Stimulated activated naive B cell treated with anti-CD40 and anti-IgM and Interleukin-4, amounts not matched to agents 10 μg/mL and 1 μg/mL and 100 μg/mL, for 72 hours (primary cell): Measurements from ENCODE around the gene JUN.

Source experiments
- ATAC-seq, 2 donors: fragments of 150-1000 bp; cut with Tn5 transposase; replicated peaks; 2 replicates each; pipeline ENCODE4 v1.10.0; 2021; ENCODE audit warnings: moderate library complexity in 1 of 2
- DNase-seq: peaks from one replicate; pipeline ENCODE4 v3.0.0; 2021
- H3K27ac Mint-ChIP-seq: one replicate; pipeline ENCODE4 v1.8.0; 2022; ENCODE audit warnings: mild to moderate bottlenecking, mixed read lengths
- H3K27me3 Mint-ChIP-seq, 2 donors: one replicate each; pipeline ENCODE4 v1.8.0; 2022; ENCODE audit warnings: mixed read lengths in 2 of 2
- H3K36me3 Mint-ChIP-seq, 2 donors: one replicate each; pipeline ENCODE4 v1.8.0; 2022; ENCODE audit warnings: mixed read lengths in 2 of 2, mild to moderate bottlenecking in 1 of 2
- H3K4me1 Mint-ChIP-seq, 2 donors: one replicate each; pipeline ENCODE4 v1.8.0; 2022; ENCODE audit warnings: mixed read lengths in 2 of 2, mild to moderate bottlenecking in 1 of 2
- H3K4me3 Mint-ChIP-seq, 2 donors: one replicate each; pipeline ENCODE4 v1.8.0; 2022; ENCODE audit warnings: mild to moderate bottlenecking in 2 of 2, mixed read lengths in 2 of 2, moderate library complexity in 1 of 2
- H3K9me3 Mint-ChIP-seq, 2 donors: one replicate each; pipeline ENCODE4 v1.8.0; 2022; ENCODE audit warnings: mixed read lengths in 2 of 2, mild to moderate bottlenecking in 1 of 2

Gene JUN

GRCh38 chr1:58768971-58769808, 14.7 kb downstream of the JUN start:
- H3K36me3 Mint-ChIP-seq = no peaks in the 10 kb centered on the region
- no peak for DNase-seq
- H3K27me3 Mint-ChIP-seq = peaks cover 0 to 14% of the 10 kb centered on the region in 2 donors

GRCh38 chr1:58768191-58768731, 15.6 kb downstream of the JUN start:
- no peak for DNase-seq
- ATAC-seq = no peak
- H3K4me1 Mint-ChIP-seq = peaks cover 3 to 4% of the 10 kb centered on the region in 2 donors
- H3K4me3 Mint-ChIP-seq = no peak overlapping the region
- H3K9me3 Mint-ChIP-seq = no peaks in the 10 kb centered on the region
- no peak overlapping the region for H3K27ac Mint-ChIP-seq
- peaks cover 0 to 14% of the 10 kb centered on the region in 2 donors for H3K27me3 Mint-ChIP-seq
- H3K36me3 Mint-ChIP-seq = no peaks in the 10 kb centered on the region

More at GRCh38 chr1:58768971-58769808, 14.7 kb downstream of the JUN start:
- no peak overlapping the region for H3K27ac Mint-ChIP-seq
- no peak overlapping the region for H3K4me3 Mint-ChIP-seq
- H3K4me1 Mint-ChIP-seq = peaks cover 13 to 14% of the 10 kb centered on the region in 2 donors
- ATAC-seq = no peak
- H3K9me3 Mint-ChIP-seq = no peaks in the 10 kb centered on the region

- H3K4me3 Mint-ChIP-seq = no peak overlapping the region
- no peak overlapping the region for H3K27ac Mint-ChIP-seq
- no peak for ATAC-seq
- H3K36me3 Mint-ChIP-seq = no peaks in the 10 kb centered on the region
- no peaks in the 10 kb centered on the region for H3K9me3 Mint-ChIP-seq
- no peaks in the 10 kb centered on the region for H3K4me1 Mint-ChIP-seq
- H3K27me3 Mint-ChIP-seq = peaks cover 0 to 21% of the 10 kb centered on the region in 2 donors
- no peak for DNase-seq
These were observed 16.7 kb downstream of the JUN start for GRCh38 chr1:58767143-58767542.

GRCh38 chr1:58765441-58765840, 18.4 kb downstream of the JUN start:
- Mint-ChIP-seq H3K4me1 (no peaks in the 10 kb centered on the region), H3K4me3 (no peak overlapping the region), H3K27ac (no peak overlapping the region), H3K27me3 (peaks cover 0 to 23% of the 10 kb centered on the region in 2 donors), H3K9me3 (no peaks in the 10 kb centered on the region), H3K36me3 (no peaks in the 10 kb centered on the region)
- DNase-seq (no peak), ATAC-seq (no peak)

- no peak overlapping the region for H3K4me3 Mint-ChIP-seq
- H3K4me1 Mint-ChIP-seq = no peaks in the 10 kb centered on the region
- H3K27ac Mint-ChIP-seq = no peak overlapping the region
- peaks cover 0 to 23% of the 10 kb centered on the region in 2 donors for H3K27me3 Mint-ChIP-seq
- H3K36me3 Mint-ChIP-seq = no peaks in the 10 kb centered on the region
- ATAC-seq (no peak), DNase-seq (no peak)
- no peaks in the 10 kb centered on the region for H3K9me3 Mint-ChIP-seq
These were observed 18.8 kb downstream of the JUN start for GRCh38 chr1:58765006-58765405.

- H3K4me3 Mint-ChIP-seq = no peak overlapping the region
- H3K27ac Mint-ChIP-seq = no peak overlapping the region
- ATAC-seq (no peak), DNase-seq (no peak)
- peaks cover 0 to 23% of the 10 kb centered on the region in 2 donors for H3K27me3 Mint-ChIP-seq
- no peaks in the 10 kb centered on the region for H3K9me3 Mint-ChIP-seq
- H3K4me1 Mint-ChIP-seq = no peaks in the 10 kb centered on the region
- no peaks in the 10 kb centered on the region for H3K36me3 Mint-ChIP-seq
These were observed 19.4 kb downstream of the JUN start for GRCh38 chr1:58764294-58764978.

- H3K4me1 Mint-ChIP-seq = no peaks in the 10 kb centered on the region
- DNase-seq (no peak), ATAC-seq (no peak)
- H3K27ac Mint-ChIP-seq = no peak overlapping the region
- H3K9me3 Mint-ChIP-seq = no peaks in the 10 kb centered on the region
- no peak overlapping the region for H3K4me3 Mint-ChIP-seq
- H3K36me3 Mint-ChIP-seq = no peaks in the 10 kb centered on the region
- peaks cover 0 to 16% of the 10 kb centered on the region in 2 donors for H3K27me3 Mint-ChIP-seq
These were observed 20.6 kb downstream of the JUN start for GRCh38 chr1:58763214-58763613.

GRCh38 chr1:58762806-58763205, 21.0 kb downstream of the JUN start:
- Mint-ChIP-seq H3K36me3 (no peaks in the 10 kb centered on the region), H3K27ac (no peak overlapping the region), H3K27me3 (peaks cover 0 to 16% of the 10 kb centered on the region in 2 donors), H3K4me1 (no peaks in the 10 kb centered on the region), H3K4me3 (no peak overlapping the region), H3K9me3 (no peaks in the 10 kb centered on the region)
- no peak for DNase-seq
- ATAC-seq = no peak

GRCh38 chr1:58755468-58755872, 28.4 kb downstream of the JUN start:
- H3K9me3 Mint-ChIP-seq = no peaks in the 10 kb centered on the region
- DNase-seq (peak; percentile 15), ATAC-seq (peak; percentile 73 to 87)
- H3K4me1 Mint-ChIP-seq = peaks cover 11 to 13% of the 10 kb centered on the region in 2 donors
- H3K4me3 Mint-ChIP-seq = no peak overlapping the region
- no peaks in the 10 kb centered on the region for H3K36me3 Mint-ChIP-seq
- peak overlapping the region; percentile 5 for H3K27ac Mint-ChIP-seq
- no peaks in the 10 kb centered on the region for H3K27me3 Mint-ChIP-seq

GRCh38 chr1:58754683-58755467, 29.0 kb downstream of the JUN start:
- no peak for ATAC-seq
- Mint-ChIP-seq H3K27ac (no peak overlapping the region), H3K36me3 (no peaks in the 10 kb centered on the region), H3K9me3 (no peaks in the 10 kb centered on the region), H3K4me3 (no peak overlapping the region), H3K4me1 (peaks cover 11 to 13% of the 10 kb centered on the region in 2 donors), H3K27me3 (no peaks in the 10 kb centered on the region)
- no peak for DNase-seq

GRCh38 chr1:58754073-58754613, 29.7 kb downstream of the JUN start:
- no peaks in the 10 kb centered on the region for H3K9me3 Mint-ChIP-seq
- ATAC-seq = no peak
- no peak overlapping the region for H3K27ac Mint-ChIP-seq
- H3K4me1 Mint-ChIP-seq = peaks cover 11 to 13% of the 10 kb centered on the region in 2 donors
- no peaks in the 10 kb centered on the region for H3K36me3 Mint-ChIP-seq
- DNase-seq = no peak
- H3K27me3 Mint-ChIP-seq = no peaks in the 10 kb centered on the region
- no peak overlapping the region for H3K4me3 Mint-ChIP-seq

- Mint-ChIP-seq H3K4me3 (no peak overlapping the region), H3K27me3 (no peaks in the 10 kb centered on the region), H3K9me3 (no peaks in the 10 kb centered on the region), H3K4me1 (peaks cover 11 to 13% of the 10 kb centered on the region in 2 donors), H3K36me3 (no peaks in the 10 kb centered on the region), H3K27ac (no peak overlapping the region)
- DNase-seq = no peak
- no peak for ATAC-seq
These were observed 30.4 kb downstream of the JUN start for GRCh38 chr1:58753431-58753866.

- peaks cover 6 to 12% of the 10 kb centered on the region in 2 donors for H3K27me3 Mint-ChIP-seq
- no peaks in the 10 kb centered on the region for H3K9me3 Mint-ChIP-seq
- DNase-seq (no peak), ATAC-seq (no peak)
- peaks cover 0 to 1% of the 10 kb centered on the region in 2 donors for H3K4me1 Mint-ChIP-seq
- no peak overlapping the region for H3K27ac Mint-ChIP-seq
- H3K4me3 Mint-ChIP-seq = no peak overlapping the region
- no peaks in the 10 kb centered on the region for H3K36me3 Mint-ChIP-seq
These were observed 34.2 kb downstream of the JUN start for GRCh38 chr1:58749646-58750045.

GRCh38 chr1:58748666-58749065, 35.2 kb downstream of the JUN start:
- Mint-ChIP-seq H3K4me3 (no peak overlapping the region), H3K9me3 (no peaks in the 10 kb centered on the region), H3K27ac (no peak overlapping the region), H3K27me3 (peaks cover 11 to 12% of the 10 kb centered on the region in 2 donors), H3K36me3 (no peaks in the 10 kb centered on the region), H3K4me1 (no peaks in the 10 kb centered on the region)
- ATAC-seq = no peak
- no peak for DNase-seq
